ENCODE data around the gene ITGB1BP1.

The ITGB1BP1 gene

GRCh38 chr2:9460441-9461017, 37.2 kb upstream of the ITGB1BP1 start:
- no peaks in the 10 kb centered on the region for H3K27me3 ChIP-seq (replicated peaks)
- in situ Hi-C loops (cut with HindIII; ENCODE audit: low pct_ligation_motif_present, low sequenced_read_pairs) = no loop called here

GRCh38 chr2:9451231-9451630, 27.9 kb upstream of the ITGB1BP1 start:
- in situ Hi-C loops (cut with HindIII; ENCODE audit: low pct_ligation_motif_present, low sequenced_read_pairs) = no loop called here
- H3K4me3 ChIP-seq (ENCODE audit: low read depth, low read length) = no peak overlapping the region
- DNase-seq = no peak
- TF ChIP-seq, protein P1, sequence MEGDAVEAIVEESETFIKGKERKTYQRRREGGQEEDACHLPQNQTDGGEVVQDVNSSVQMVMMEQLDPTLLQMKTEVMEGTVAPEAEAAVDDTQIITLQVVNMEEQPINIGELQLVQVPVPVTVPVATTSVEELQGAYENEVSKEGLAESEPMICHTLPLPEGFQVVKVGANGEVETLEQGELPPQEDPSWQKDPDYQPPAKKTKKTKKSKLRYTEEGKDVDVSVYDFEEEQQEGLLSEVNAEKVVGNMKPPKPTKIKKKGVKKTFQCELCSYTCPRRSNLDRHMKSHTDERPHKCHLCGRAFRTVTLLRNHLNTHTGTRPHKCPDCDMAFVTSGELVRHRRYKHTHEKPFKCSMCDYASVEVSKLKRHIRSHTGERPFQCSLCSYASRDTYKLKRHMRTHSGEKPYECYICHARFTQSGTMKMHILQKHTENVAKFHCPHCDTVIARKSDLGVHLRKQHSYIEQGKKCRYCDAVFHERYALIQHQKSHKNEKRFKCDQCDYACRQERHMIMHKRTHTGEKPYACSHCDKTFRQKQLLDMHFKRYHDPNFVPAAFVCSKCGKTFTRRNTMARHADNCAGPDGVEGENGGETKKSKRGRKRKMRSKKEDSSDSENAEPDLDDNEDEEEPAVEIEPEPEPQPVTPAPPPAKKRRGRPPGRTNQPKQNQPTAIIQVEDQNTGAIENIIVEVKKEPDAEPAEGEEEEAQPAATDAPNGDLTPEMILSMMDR (IDR thresholded peaks at IDR 0.05; ENCODE audit: low read depth, low read length, missing control alignments) = no peak
- H3K27me3 ChIP-seq (replicated peaks) = no peaks in the 10 kb centered on the region
- H3K27ac ChIP-seq = no peak overlapping the region
- peaks cover 21% of the 10 kb centered on the region for H3K36me3 ChIP-seq (replicated peaks)

More at GRCh38 chr2:9460441-9461017, 37.2 kb upstream of the ITGB1BP1 start:
- peaks cover 7% of the 10 kb centered on the region for H3K36me3 ChIP-seq (replicated peaks)
- no peak overlapping the region for H3K27ac ChIP-seq
- TF ChIP-seq, protein P1 (IDR thresholded peaks at IDR 0.05; ENCODE audit: low read depth, low read length, missing control alignments) = no peak
- H3K4me3 ChIP-seq (ENCODE audit: low read depth, low read length) = no peak overlapping the region
- DNase-seq = no peak

- in situ Hi-C loops (cut with HindIII; ENCODE audit: low pct_ligation_motif_present, low sequenced_read_pairs) = no loop called here
- no peak for DNase-seq
- Histone ChIP-seq H3K27ac (no peak overlapping the region), H3K36me3 (replicated peaks) (peaks cover 32% of the 10 kb centered on the region), H3K4me3 (ENCODE audit: low read depth, low read length) (no peak overlapping the region), H3K27me3 (replicated peaks) (no peaks in the 10 kb centered on the region)
- TF ChIP-seq, protein P1 (IDR thresholded peaks at IDR 0.05; ENCODE audit: low read depth, low read length, missing control alignments) = no peak
Measured at GRCh38 chr2:9445089-9445488, 21.8 kb upstream of the ITGB1BP1 start.

GRCh38 chr2:9443526-9443925, 20.2 kb upstream of the ITGB1BP1 start:
- no peak for DNase-seq
- H3K27ac ChIP-seq = no peak overlapping the region
- TF ChIP-seq, protein P1 (IDR thresholded peaks at IDR 0.05; ENCODE audit: low read depth, low read length, missing control alignments) = no peak
- no peaks in the 10 kb centered on the region for H3K27me3 ChIP-seq (replicated peaks)
- in situ Hi-C loops (cut with HindIII; ENCODE audit: low pct_ligation_motif_present, low sequenced_read_pairs) = no loop called here
- H3K4me3 ChIP-seq (ENCODE audit: low read depth, low read length) = no peak overlapping the region
- peaks cover 29% of the 10 kb centered on the region for H3K36me3 ChIP-seq (replicated peaks)

DNA sequence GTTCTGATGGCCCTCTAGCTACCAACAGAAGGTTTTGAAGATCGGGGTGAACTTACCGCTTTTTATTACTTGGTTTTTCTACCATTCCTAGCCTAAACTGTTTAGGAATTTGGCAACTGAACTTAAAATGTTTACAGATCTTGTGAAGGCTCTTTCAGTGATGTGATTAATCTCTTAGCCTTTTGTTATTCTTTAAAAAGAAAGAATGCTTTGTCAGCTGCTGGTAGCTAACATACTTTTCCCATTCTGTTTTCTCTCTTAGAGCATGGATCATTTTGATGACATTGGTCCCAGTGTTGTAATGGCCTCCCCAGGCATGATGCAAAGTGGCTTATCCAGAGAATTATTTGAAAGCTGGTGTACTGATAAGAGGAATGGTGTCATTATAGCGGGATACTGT, 18.2 kb upstream of the ITGB1BP1 start:
- peaks cover 39% of the 10 kb centered on the region for H3K36me3 ChIP-seq (replicated peaks)
- in situ Hi-C loops (cut with HindIII; ENCODE audit: low pct_ligation_motif_present, low sequenced_read_pairs) = no loop called here
- no peak overlapping the region for H3K4me3 ChIP-seq (ENCODE audit: low read depth, low read length)
- no peaks in the 10 kb centered on the region for H3K27me3 ChIP-seq (replicated peaks)
- TF ChIP-seq, protein P1 (IDR thresholded peaks at IDR 0.05; ENCODE audit: low read depth, low read length, missing control alignments) = no peak
- H3K27ac ChIP-seq = no peak overlapping the region
- no peak for DNase-seq

All from brain microvascular endothelial cell (primary cell).